ENCODE results near the gene GRIN2A. TPM values are rescaled to one million over a fixed set of nuclear protein-coding genes. Genes with fewer than 3 reads are reported as not detected.
A peak's percentile ranks its signal among the peaks of the same experiment; 100 is the strongest.

GRIN2A gene
- total and polyA plus RNA-seq, 2 of the 13 experiments (the other 11 are each of a cell fraction or from before 2014, with no cell fraction given) = not detected

DNA sequence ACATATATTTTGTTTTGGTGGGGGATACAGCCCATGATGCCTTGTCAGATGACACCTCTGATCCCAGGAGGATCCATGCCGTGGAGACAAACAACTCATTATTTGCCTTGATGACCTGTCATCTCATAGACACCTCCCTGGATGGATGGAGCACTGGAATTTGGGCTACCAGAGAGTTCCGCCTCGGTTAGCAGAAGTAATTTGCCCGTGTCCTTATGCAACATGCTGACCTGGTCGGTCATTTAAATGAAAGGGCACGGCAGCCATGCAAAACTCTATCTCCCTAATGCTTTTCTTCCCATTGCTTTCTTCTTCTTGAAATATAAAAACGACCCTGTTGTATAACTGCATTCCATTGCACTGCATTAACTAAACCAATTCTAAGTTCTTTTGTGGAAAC, 145.3 kb downstream of the GRIN2A start:
- BruUV-seq (replicated peaks) = no TSS peak
- no peaks in the 10 kb centered on the region for H4K20me1 ChIP-seq (ENCODE audit: insufficient read depth, low read length)
- H3K4me2 ChIP-seq (ENCODE audit: low read depth, low read length) = no peak overlapping the region
- H3K4me1 ChIP-seq (ENCODE audit: insufficient read depth, low read length) = no peaks in the 10 kb centered on the region
- intact Hi-C loops (cut with micrococcal nuclease; ENCODE audit: unreplicated experiment) = no loop called here
- H3K9me3 ChIP-seq (ENCODE audit: low read length) = no peaks in the 10 kb centered on the region
- no peaks in the 10 kb centered on the region for H3K36me3 ChIP-seq (replicated peaks in 1 of 2; ENCODE audit: control insufficient read depth in 1 of 2, insufficient read depth in 2 of 2, low read length in 2 of 2)
- H3K4me3 ChIP-seq (replicated peaks in 1 of 3; ENCODE audit: insufficient read depth in 1 of 3, low read depth in 2 of 3, low read length in 3 of 3) = no peak overlapping the region
- no peak overlapping the region for H3K9ac ChIP-seq (ENCODE audit: insufficient read depth, low read depth, low read length)
- DNase-seq (ENCODE audit: low spot score) = no peak
- H3K79me2 ChIP-seq (ENCODE audit: insufficient read depth, low read length) = no peaks in the 10 kb centered on the region
- no peak for TF ChIP-seq ZFP41 (CRISPR knock-in tag; IDR thresholded peaks at IDR 0.05; ENCODE audit: borderline replicate concordance)
- TF ChIP-seq CREB1 (IDR thresholded peaks at IDR 0.05) = peak; percentile 11; the same call in 1 of the 2 replicates
- TF ChIP-seq CREB1 (CRISPR knock-in tag; IDR thresholded peaks at IDR 0.05) = no peak
- ATAC-seq = no peak
- WGBS (ENCODE audit: low lambda C conversion rate) = 17% methylated on average over 7 of the region's 7 CpGs
- ChIA-PET CTCF (ENCODE audit: low intra/inter-chr PET ratio, low total read pairs) (no interaction called here), POLR2A (no interaction called here)
- no peak overlapping the region for H2AFZ ChIP-seq (ENCODE audit: low read length)
- H3K27ac ChIP-seq (ENCODE audit: extremely low read length, insufficient read depth, low read length) = no peak overlapping the region
- FAIRE-seq = no peak
- H3K27me3 ChIP-seq (ENCODE audit: control insufficient read depth in 1 of 2, insufficient read depth in 2 of 2, low read length in 2 of 2) = peaks cover 3 to 19% of the 10 kb centered on the region in 2 experiments; a peak in 3 of 5 replicates
- in situ Hi-C loops (cut with HindIII; ENCODE audit: extremely low pct_ligation_motif_present, low pct_unique_long_range_greater_than_20kb) = no loop called here

DNA sequence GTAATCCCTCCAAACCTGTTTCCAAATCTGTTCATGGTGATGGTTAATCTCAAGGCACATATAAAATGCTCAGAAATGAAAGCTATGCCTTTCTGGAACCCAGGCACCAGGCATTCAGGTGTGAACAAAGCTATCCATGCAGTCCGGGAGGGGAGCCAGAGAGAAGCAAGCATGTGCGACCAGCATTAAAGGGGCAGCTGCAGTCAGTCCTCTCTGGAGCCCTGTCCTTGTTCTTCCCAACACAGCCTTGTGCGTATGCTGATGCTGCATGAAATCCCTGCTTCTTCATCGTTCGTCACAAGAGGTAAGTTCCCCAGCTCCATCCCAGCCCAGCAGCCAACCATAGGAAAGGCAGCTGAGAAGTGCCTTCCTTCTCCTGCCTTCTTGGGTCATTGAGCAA, 148.7 kb downstream of the GRIN2A start:
- WGBS (ENCODE audit: low lambda C conversion rate) = 19% methylated on average over 5 of the region's 5 CpGs

More for the DNA sequence above, 148.7 kb downstream of the GRIN2A start:
- ATAC-seq (no peak), FAIRE-seq (no peak), DNase-seq (ENCODE audit: low spot score) (no peak)
- ChIA-PET CTCF (ENCODE audit: low intra/inter-chr PET ratio, low total read pairs) (no interaction called here), POLR2A (no interaction called here)
- no TSS peak for BruUV-seq (replicated peaks)
- Histone ChIP-seq H3K27ac (ENCODE audit: extremely low read length, insufficient read depth, low read length) (no peak overlapping the region), H3K36me3 (replicated peaks in 1 of 2; ENCODE audit: control insufficient read depth in 1 of 2, insufficient read depth in 2 of 2, low read length in 2 of 2) (no peaks in the 10 kb centered on the region), H3K27me3 (ENCODE audit: control insufficient read depth in 1 of 2, insufficient read depth in 2 of 2, low read length in 2 of 2) (peaks cover 3 to 19% of the 10 kb centered on the region in 2 experiments; a peak in 2 of 5 replicates), H2AFZ (ENCODE audit: low read length) (no peak overlapping the region), H3K4me3 (replicated peaks in 1 of 3; ENCODE audit: insufficient read depth in 1 of 3, low read depth in 2 of 3, low read length in 3 of 3) (no peak overlapping the region), H3K4me2 (ENCODE audit: low read depth, low read length) (no peak overlapping the region), H3K4me1 (ENCODE audit: insufficient read depth, low read length) (no peaks in the 10 kb centered on the region), H3K79me2 (ENCODE audit: insufficient read depth, low read length) (no peaks in the 10 kb centered on the region), H3K9ac (ENCODE audit: insufficient read depth, low read depth, low read length) (no peak overlapping the region), H4K20me1 (ENCODE audit: insufficient read depth, low read length) (no peaks in the 10 kb centered on the region), H3K9me3 (ENCODE audit: low read length) (no peaks in the 10 kb centered on the region)
- intact Hi-C loops (cut with micrococcal nuclease; ENCODE audit: unreplicated experiment) = no loop called here
- in situ Hi-C loops (cut with HindIII; ENCODE audit: extremely low pct_ligation_motif_present, low pct_unique_long_range_greater_than_20kb) = no loop called here
- TF ChIP-seq GATA4 (IDR thresholded peaks at IDR 0.05; ENCODE audit: borderline replicate concordance, low read depth) (no peak), ZC3H4 (CRISPR knock-in tag; IDR thresholded peaks at IDR 0.05; ENCODE audit: borderline replicate concordance) (no peak), SNRNP70 (IDR thresholded peaks at IDR 0.05; ENCODE audit: low read depth, low read length) (no peak)
- TF ChIP-seq, protein P1, sequence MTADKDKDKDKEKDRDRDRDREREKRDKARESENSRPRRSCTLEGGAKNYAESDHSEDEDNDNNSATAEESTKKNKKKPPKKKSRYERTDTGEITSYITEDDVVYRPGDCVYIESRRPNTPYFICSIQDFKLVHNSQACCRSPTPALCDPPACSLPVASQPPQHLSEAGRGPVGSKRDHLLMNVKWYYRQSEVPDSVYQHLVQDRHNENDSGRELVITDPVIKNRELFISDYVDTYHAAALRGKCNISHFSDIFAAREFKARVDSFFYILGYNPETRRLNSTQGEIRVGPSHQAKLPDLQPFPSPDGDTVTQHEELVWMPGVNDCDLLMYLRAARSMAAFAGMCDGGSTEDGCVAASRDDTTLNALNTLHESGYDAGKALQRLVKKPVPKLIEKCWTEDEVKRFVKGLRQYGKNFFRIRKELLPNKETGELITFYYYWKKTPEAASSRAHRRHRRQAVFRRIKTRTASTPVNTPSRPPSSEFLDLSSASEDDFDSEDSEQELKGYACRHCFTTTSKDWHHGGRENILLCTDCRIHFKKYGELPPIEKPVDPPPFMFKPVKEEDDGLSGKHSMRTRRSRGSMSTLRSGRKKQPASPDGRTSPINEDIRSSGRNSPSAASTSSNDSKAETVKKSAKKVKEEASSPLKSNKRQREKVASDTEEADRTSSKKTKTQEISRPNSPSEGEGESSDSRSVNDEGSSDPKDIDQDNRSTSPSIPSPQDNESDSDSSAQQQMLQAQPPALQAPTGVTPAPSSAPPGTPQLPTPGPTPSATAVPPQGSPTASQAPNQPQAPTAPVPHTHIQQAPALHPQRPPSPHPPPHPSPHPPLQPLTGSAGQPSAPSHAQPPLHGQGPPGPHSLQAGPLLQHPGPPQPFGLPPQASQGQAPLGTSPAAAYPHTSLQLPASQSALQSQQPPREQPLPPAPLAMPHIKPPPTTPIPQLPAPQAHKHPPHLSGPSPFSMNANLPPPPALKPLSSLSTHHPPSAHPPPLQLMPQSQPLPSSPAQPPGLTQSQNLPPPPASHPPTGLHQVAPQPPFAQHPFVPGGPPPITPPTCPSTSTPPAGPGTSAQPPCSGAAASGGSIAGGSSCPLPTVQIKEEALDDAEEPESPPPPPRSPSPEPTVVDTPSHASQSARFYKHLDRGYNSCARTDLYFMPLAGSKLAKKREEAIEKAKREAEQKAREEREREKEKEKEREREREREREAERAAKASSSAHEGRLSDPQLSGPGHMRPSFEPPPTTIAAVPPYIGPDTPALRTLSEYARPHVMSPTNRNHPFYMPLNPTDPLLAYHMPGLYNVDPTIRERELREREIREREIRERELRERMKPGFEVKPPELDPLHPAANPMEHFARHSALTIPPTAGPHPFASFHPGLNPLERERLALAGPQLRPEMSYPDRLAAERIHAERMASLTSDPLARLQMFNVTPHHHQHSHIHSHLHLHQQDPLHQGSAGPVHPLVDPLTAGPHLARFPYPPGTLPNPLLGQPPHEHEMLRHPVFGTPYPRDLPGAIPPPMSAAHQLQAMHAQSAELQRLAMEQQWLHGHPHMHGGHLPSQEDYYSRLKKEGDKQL (CRISPR knock-in tag; IDR thresholded peaks at IDR 0.05; ENCODE audit: low read depth) = no peak

Data from HepG2 (cell line).